ENCODE data around the gene H6PD.

H6PD gene

DNA sequence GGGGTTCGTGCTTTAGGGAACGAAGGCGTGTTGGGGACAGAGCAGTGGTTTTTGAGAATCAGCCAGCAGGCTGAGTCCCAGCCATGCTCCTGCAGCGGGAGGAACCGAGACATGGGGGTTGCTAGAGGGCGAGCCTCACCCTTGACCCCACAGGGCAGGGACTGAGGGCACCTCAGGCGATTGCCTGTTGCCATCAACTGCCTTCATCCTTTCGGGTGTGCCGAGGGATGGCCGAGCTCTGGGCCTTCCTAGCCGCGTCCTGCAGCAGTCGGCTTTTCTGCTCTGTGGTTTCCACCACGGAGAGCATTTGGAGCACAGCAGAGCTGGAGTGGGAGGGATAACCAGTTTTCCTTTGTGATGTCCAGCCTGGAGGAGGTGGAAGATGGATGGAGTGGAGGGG lies 71.4 kb downstream of the H6PD start:
- no peak overlapping the region for H3K4me3 ChIP-seq (ENCODE audit: low read length)
- no peak for TF ChIP-seq ZNF274 (IDR thresholded peaks at IDR 0.05; ENCODE audit: low read depth, low read length)

GRCh38 chr1:9307303-9307702 lies 72.7 kb downstream of the H6PD start:
- no peak overlapping the region for H3K4me3 ChIP-seq (ENCODE audit: low read length)
- TF ChIP-seq ZNF274 (IDR thresholded peaks at IDR 0.05; ENCODE audit: low read depth, low read length): no peak

DNA sequence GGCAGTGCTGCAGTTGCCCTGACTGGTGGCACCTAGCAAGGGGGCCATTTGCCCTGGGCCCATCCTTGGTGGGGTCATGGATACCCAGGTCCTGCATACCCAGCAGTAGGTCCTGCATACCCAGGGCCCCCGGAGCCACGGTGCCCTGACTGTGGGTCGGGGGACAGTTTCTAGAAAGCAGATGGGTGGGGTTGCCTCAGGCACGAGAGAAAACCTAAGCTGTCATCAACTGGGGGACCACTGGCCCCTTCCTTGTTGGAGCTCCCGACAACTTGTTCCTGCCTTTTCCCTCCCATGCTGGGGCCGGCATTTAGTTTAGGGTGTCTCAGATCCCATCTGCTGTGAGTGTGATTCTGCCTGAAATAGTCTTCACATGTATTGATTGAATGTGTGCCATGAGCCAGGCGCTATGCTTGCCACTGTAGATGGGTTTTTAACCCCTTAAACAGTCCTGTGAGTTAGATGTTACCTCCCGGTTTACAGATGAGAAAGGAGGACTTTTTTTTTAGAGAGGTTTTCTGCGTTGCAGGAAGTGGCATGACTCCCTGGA lies 73.7 kb downstream of the H6PD start:
- no peak overlapping the region for H3K4me3 ChIP-seq (ENCODE audit: low read length)
- TF ChIP-seq ZNF274 (IDR thresholded peaks at IDR 0.05; ENCODE audit: low read depth, low read length): no peak

- H3K4me3 ChIP-seq (ENCODE audit: low read length): no peak overlapping the region
- no peak for TF ChIP-seq ZNF274 (IDR thresholded peaks at IDR 0.05; ENCODE audit: low read depth, low read length)
Measured at GRCh38 chr1:9309080-9309479, 74.5 kb downstream of the H6PD start.

DNA sequence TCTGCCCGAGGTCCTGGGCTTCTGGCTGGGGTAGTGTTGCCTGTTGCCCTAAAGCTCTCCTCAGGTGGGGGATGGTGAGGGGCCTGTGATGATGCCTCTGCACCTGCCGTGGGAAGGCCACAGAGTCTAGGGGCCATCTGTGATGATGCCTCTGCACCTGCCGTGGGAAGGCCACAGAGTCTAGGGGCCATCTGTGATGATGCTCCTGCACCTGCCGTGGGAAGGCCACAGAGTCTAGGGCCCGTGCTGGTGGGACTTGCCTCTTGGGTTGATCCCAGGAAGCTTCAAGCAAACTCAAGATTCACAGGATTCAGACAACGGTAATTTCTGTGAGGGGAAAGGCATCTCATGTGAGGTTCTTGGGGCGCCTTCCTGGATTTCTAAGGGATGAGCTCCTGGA lies 75.4 kb downstream of the H6PD start:
- TF ChIP-seq ZNF274 (IDR thresholded peaks at IDR 0.05; ENCODE audit: low read depth, low read length): no peak

GRCh38 chr1:9311029-9311428 lies 76.5 kb downstream of the H6PD start:
- H3K4me3 ChIP-seq (ENCODE audit: low read length): no peak overlapping the region
- no peak for TF ChIP-seq ZNF274 (IDR thresholded peaks at IDR 0.05; ENCODE audit: low read depth, low read length)

More for the DNA sequence above, 75.4 kb downstream of the H6PD start:
- no peak overlapping the region for H3K4me3 ChIP-seq (ENCODE audit: low read length)

DNA sequence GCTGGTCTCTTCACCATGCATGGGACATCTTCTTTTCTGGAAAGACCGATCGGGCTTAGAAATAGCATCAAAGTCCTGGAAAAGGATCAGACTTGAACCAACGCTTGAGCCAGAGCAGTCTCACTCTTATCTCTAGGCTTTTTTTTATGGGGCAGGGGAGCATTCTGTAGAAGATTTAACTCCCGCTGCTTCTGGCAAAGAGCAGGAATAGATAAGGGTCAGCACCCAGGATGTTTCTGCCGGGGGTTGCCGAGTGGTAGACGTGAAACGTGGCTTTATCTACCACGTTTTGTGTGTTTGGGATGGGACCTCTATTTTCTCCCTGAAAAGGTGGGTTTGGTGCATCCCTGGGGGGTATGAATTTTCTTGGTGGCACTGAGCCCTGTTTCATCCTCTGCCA lies 76.9 kb downstream of the H6PD start:
- TF ChIP-seq ZNF274 (IDR thresholded peaks at IDR 0.05; ENCODE audit: low read depth, low read length): no peak
- no peak overlapping the region for H3K4me3 ChIP-seq (ENCODE audit: low read length)

DNA sequence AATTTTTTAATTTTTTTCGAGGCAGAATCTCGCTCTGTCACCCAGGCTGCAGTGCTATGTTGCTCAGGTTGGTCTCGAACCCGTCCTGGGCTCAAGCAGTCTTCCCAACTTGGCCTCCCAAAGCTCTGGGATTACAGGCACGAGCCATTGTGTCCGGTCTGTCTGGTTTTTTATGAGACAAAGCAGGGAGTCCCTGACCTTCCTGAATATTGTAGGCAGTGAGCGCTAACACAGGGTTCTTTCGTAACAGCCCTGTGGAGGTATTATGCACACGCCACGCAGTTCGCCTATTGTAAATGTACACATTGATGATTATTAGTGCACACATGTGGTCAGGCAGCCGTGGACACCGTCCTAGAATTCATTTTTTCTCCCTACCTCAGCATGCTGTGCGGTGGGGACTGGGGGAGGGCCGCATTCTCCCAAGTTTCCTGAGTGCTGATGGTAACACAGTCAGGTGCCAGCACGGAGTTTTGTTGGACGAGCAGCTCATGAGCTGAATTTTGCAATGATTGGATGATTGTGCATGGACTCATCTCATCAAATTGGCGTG lies 77.7 kb downstream of the H6PD start:
- TF ChIP-seq ZNF274 (IDR thresholded peaks at IDR 0.05; ENCODE audit: low read depth, low read length): no peak
- no peak overlapping the region for H3K4me3 ChIP-seq (ENCODE audit: low read length)

GRCh38 chr1:9313576-9313975 lies 79.0 kb downstream of the H6PD start:
- no peak overlapping the region for H3K4me3 ChIP-seq (ENCODE audit: low read length)
- no peak for TF ChIP-seq ZNF274 (IDR thresholded peaks at IDR 0.05; ENCODE audit: low read depth, low read length)

GRCh38 chr1:9314111-9314510 lies 79.5 kb downstream of the H6PD start:
- no peak for TF ChIP-seq ZNF274 (IDR thresholded peaks at IDR 0.05; ENCODE audit: low read depth, low read length)
- H3K4me3 ChIP-seq (ENCODE audit: low read length): no peak overlapping the region

DNA sequence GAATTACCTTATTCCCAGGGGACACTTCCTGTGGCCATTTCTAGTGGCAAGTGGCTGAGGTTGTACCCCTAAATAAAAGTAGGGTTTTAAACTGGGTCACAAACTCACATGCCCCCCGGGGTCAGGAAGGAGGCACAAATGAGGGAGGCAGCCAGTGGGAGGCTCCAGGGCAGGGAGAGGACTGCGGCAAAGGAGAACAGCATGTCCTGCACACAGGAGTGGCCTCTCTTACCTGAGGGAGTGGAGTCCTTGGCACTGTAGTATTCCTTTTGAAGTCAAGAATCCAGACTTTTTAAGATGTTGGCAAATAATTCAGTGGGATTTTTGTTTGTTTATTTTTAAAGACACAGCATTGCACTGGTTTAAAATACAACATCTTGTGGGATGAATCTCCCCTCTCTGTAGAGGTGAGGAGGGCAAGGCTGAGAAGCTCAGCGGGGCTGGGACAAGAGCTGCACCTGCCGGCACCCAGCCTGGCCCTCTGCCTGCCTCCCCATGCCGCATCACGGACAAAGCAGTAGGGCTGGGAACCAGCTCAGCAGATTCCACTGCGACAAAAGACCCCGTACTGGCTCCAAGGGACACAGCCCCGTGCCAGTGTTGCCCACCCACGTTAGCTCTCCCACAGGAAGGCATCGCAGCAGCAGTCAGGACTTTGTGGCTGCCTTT lies 80.3 kb downstream of the H6PD start:
- TF ChIP-seq ZNF274 (IDR thresholded peaks at IDR 0.05; ENCODE audit: low read depth, low read length): no peak
- no peak overlapping the region for H3K4me3 ChIP-seq (ENCODE audit: low read length)

GRCh38 chr1:9315411-9316079 lies 81.0 kb downstream of the H6PD start:
- H3K4me3 ChIP-seq (ENCODE audit: low read length): no peak overlapping the region
- TF ChIP-seq ZNF274 (IDR thresholded peaks at IDR 0.05; ENCODE audit: low read depth, low read length): no peak

DNA sequence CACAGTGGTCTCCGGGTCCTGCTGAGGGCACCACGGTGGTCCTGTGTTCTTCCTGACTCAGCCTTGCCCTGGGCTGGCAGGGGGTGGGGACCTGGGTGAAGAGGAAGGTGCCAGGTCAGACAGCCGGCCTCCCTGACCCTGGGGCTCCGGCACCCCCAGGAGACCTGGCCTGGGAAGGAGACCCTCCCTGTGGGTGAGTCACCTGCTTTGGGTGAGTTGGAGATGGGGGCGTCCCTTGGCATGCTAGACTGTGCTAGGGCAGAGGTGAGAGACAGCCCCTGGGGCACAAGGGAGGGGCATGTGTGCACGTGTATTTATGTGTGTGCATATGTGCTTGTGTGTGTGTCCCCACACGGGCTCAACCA lies 81.5 kb downstream of the H6PD start:
- no peak overlapping the region for H3K4me3 ChIP-seq (ENCODE audit: low read length)
- no peak for TF ChIP-seq ZNF274 (IDR thresholded peaks at IDR 0.05; ENCODE audit: low read depth, low read length)

DNA sequence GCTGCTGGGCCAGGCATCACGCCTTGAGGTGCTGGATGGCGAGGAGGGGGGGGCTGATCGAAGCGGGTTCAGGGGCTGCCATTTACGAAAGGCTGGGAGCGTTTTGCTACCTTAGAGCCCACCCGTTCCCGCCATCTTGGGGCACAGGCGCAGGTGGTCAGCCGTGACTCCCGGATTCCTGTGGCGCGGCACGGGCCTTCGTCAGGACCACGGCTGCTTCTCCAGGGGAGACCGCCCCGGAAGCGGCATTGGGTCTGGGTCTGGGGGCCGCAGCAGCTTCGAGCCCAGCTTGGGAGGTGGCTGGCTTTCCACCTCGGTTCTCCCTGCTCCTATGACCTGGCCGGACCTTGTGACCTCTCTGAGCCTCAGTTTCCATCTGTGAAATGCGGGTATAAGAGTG lies 81.9 kb downstream of the H6PD start:
- no peak for TF ChIP-seq ZNF274 (IDR thresholded peaks at IDR 0.05; ENCODE audit: low read depth, low read length)
- no peak overlapping the region for H3K4me3 ChIP-seq (ENCODE audit: low read length)

DNA sequence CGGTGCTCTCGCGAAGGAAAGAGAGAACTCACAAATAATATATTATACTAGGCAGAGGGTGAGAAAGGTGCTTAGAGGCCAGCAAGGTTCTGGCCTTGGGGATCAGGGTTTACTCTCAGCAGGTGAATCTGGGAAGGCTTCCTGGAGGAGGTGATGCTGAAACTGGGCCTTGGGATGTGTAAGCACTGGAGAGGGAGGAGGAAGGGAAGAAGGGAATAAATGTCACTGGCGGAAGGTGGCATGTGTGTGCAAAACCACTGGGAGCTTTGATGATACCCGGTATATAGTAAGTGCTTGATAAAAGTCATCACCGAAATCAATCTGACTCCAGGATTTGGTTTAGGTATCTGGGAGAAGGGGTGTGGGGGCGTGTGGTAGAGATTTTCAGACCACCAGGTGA lies 82.5 kb downstream of the H6PD start:
- no peak overlapping the region for H3K4me3 ChIP-seq (ENCODE audit: low read length)
- TF ChIP-seq ZNF274 (IDR thresholded peaks at IDR 0.05; ENCODE audit: low read depth, low read length): no peak
